Activated CD8-positive, alpha-beta T cell treated with anti-CD3 and anti-CD28 coated beads, Interleukin-2, amount 10 ng/mL, durations not matched to agents 7 days and 5 days (primary cell): Measurements from ENCODE around the gene MR1. TPM values are rescaled to one million over a fixed set of nuclear protein-coding genes. Genes with fewer than 3 reads are reported as not detected.

ENCODE experiments used
- ATAC-seq: fragments of 150-1000 bp; cut with Tn5 transposase; one replicate; pipeline ENCODE4 v1.10.0; 2021; ENCODE audit warnings: moderate library complexity
- CTCF ChIA-PET: fragments of 350-600 bp; sonication (Branson Sonifier 250); formaldehyde crosslinking; loops from one replicate; lab custom pipeline; 2021; ENCODE audit warnings: antibody characterized with exemption; lab: Charles Lee
- POLR2A ChIA-PET: fragments of 350-600 bp; sonication (Branson Sonifier 250); formaldehyde crosslinking; loops from one replicate; lab custom pipeline; 2021; ENCODE audit warnings: antibody characterized with exemption; lab: Charles Lee
- DNase-seq: peaks from one replicate; pipeline ENCODE4 v3.0.0-alpha.2; 2020
- H3K27ac Mint-ChIP-seq: one replicate; pipeline ENCODE4 v1.8.0; 2021; ENCODE audit warnings: mild to moderate bottlenecking, mixed read lengths
- H3K27me3 Mint-ChIP-seq: one replicate; pipeline ENCODE4 v1.8.0; 2021; ENCODE audit warnings: low read depth, mixed read lengths
- H3K36me3 Mint-ChIP-seq: one replicate; pipeline ENCODE4 v1.8.0; 2021; ENCODE audit warnings: low read depth, mixed read lengths
- H3K4me1 Mint-ChIP-seq: one replicate; pipeline ENCODE4 v1.8.0; 2021; ENCODE audit warnings: low read depth, mixed read lengths
- H3K4me3 Mint-ChIP-seq: one replicate; pipeline ENCODE4 v1.8.0; 2021; ENCODE audit warnings: mild to moderate bottlenecking, mixed read lengths
- H3K9me3 Mint-ChIP-seq: one replicate; pipeline ENCODE4 v1.8.0; 2022; ENCODE audit warnings: mixed read lengths; ENCODE audit not compliant: insufficient read depth
- total RNA-seq, 2 experiments: library from RNA; stranded (reverse); gene quantifications; one replicate each; pipeline ENCODE4 v1.2.3, GENCODE V29; 2021

Gene MR1
- 10 to 100 TPM; 27.9 to 29.3 TPM for total RNA-seq

- H3K9me3 Mint-ChIP-seq, result no peaks in the 10 kb centered on the region
- H3K27ac Mint-ChIP-seq, result peak within 1 kb of the TSS; percentile 97
- ATAC-seq (peak; percentile 97), DNase-seq (peak; percentile 71)
- no peaks in the 10 kb centered on the region for H3K27me3 Mint-ChIP-seq
- ChIA-PET POLR2A (interaction anchor here (0.6 to 3.8 kb wide), 15 partner anchors 9 to 1266 kb away, joined by 3 to 52 read pairs (median 5); partner anchors contain the start of genes IER5 and STX6), CTCF (interaction anchor here (1.1 to 13.3 kb wide), 9 partner anchors 9 to 152 kb away, joined by 3 to 206 read pairs (median 6); no protein-coding TSS in a partner anchor)
- peaks cover 55% of the 10 kb centered on the region for H3K4me1 Mint-ChIP-seq
- H3K4me3 Mint-ChIP-seq, result peak within 1 kb of the TSS; percentile 97
- peaks cover 25% of the 10 kb centered on the region for H3K36me3 Mint-ChIP-seq
Measured at GRCh38 chr1:181033799-181034451, at the start of gene MR1. MR1 (plus strand) TSS chr1:181033983; CDS start chr1:181034008, 25 bp downstream.

- no peak overlapping the region for H3K4me3 Mint-ChIP-seq
- H3K27me3 Mint-ChIP-seq, result no peaks in the 10 kb centered on the region
Measured at GRCh38 chr1:180988253-180988752, 45.5 kb upstream of the MR1 start.

DNA sequence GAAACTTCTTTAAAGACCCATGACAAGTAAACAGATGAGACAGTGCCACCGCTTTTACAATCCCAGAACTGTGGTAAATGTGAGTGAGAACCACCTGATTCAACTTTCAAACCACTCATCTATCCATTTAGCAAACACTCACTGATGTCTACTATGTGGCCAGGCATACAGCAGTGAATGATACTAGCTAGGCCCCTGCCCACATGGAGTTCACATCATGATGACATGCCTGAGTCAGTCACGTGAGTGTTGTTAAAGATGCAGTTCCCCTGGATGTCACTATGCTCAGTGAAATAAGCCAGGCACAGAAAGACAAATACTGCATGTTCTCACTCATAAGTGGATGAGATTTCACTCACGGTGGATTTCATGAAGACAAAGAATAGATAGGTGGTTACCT lies 39.5 kb upstream of the MR1 start:
- peaks cover 32% of the 10 kb centered on the region for H3K36me3 Mint-ChIP-seq
- DNase-seq (no peak), ATAC-seq (no peak)
- H3K4me1 Mint-ChIP-seq, result peaks cover 2% of the 10 kb centered on the region
- H3K27ac Mint-ChIP-seq, result no peak overlapping the region
- H3K27me3 Mint-ChIP-seq, result no peaks in the 10 kb centered on the region
- H3K4me3 Mint-ChIP-seq, result no peak overlapping the region
- CTCF ChIA-PET, result no interaction called here
- POLR2A ChIA-PET, result no interaction called here
- no peaks in the 10 kb centered on the region for H3K9me3 Mint-ChIP-seq

More at GRCh38 chr1:180988253-180988752, 45.5 kb upstream of the MR1 start:
- ChIA-PET CTCF (no interaction called here), POLR2A (interaction anchor here (0.9 kb wide), 1 partner anchor 33 kb away, joined by 4 read pairs; no protein-coding TSS in a partner anchor)
- DNase-seq (no peak), ATAC-seq (no peak)
- Mint-ChIP-seq H3K4me1 (no peaks in the 10 kb centered on the region), H3K36me3 (peaks cover 58% of the 10 kb centered on the region), H3K27ac (no peak overlapping the region), H3K9me3 (no peaks in the 10 kb centered on the region)

GRCh38 chr1:180997843-180998504 lies 35.8 kb upstream of the MR1 start:
- peaks cover 44% of the 10 kb centered on the region for H3K36me3 Mint-ChIP-seq
- CTCF ChIA-PET, result interaction anchor here (1.5 kb wide), 1 partner anchor 13 kb away, joined by 6 read pairs; no protein-coding TSS in a partner anchor
- H3K4me1 Mint-ChIP-seq, result peaks cover 9% of the 10 kb centered on the region
- no peak for DNase-seq
- POLR2A ChIA-PET, result no interaction called here
- no peaks in the 10 kb centered on the region for H3K27me3 Mint-ChIP-seq
- no peaks in the 10 kb centered on the region for H3K9me3 Mint-ChIP-seq
- no peak for ATAC-seq
- H3K27ac Mint-ChIP-seq, result no peak overlapping the region
- H3K4me3 Mint-ChIP-seq, result no peak overlapping the region

DNA sequence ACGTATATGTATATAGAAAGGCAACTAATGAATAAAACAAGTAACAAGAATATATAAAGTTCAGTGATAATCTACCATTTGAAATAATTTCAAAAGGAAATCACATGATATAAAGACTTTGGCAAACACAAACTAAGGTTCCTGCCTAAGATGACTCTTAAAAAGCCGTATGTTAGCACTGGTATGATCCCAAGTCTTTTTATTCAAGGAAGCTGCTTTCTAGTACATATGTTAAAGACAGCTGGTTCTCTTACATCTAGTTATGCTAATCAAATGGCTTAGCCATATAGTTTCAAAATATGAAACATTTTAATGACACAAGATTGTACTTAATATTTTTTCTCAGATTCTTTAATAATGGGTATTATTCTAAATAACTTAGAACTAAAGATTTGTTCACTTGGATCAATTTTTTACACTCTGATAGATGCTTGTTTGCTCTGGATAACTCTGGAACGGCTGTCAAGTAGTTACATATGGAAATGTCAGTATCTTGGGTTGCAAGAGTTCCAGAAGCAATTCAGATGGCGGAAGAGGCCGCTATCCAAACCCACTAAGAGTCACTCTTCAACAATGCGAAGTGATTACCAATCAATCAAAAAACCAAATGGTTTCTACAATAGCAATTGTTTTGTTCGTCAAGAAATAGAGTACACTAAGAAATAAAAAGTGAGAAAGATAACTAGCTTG lies 32.5 kb upstream of the MR1 start:
- Mint-ChIP-seq H3K9me3 (no peaks in the 10 kb centered on the region), H3K27me3 (no peaks in the 10 kb centered on the region), H3K4me3 (no peak overlapping the region), H3K36me3 (peaks cover 58% of the 10 kb centered on the region), H3K4me1 (peaks cover 12% of the 10 kb centered on the region), H3K27ac (no peak overlapping the region)
- ATAC-seq, result no peak
- DNase-seq, result no peak
- ChIA-PET POLR2A (no interaction called here), CTCF (interaction anchor here (2.1 kb wide), 1 partner anchor 120 kb away, joined by 4 read pairs; no protein-coding TSS in a partner anchor)

- Mint-ChIP-seq H3K36me3 (peaks cover 58% of the 10 kb centered on the region), H3K4me3 (no peak overlapping the region), H3K9me3 (no peaks in the 10 kb centered on the region), H3K4me1 (peaks cover 12% of the 10 kb centered on the region), H3K27ac (no peak overlapping the region), H3K27me3 (no peaks in the 10 kb centered on the region)
- ATAC-seq (no peak), DNase-seq (no peak)
- POLR2A ChIA-PET, result interaction anchor here (1.3 kb wide), 1 partner anchor 19 kb away, joined by 6 read pairs; no protein-coding TSS in a partner anchor
- CTCF ChIA-PET, result interaction anchor here (2.1 kb wide), 1 partner anchor 121 kb away, joined by 4 read pairs; no protein-coding TSS in a partner anchor
Measured at GRCh38 chr1:181002582-181003172, 31.1 kb upstream of the MR1 start.

DNA sequence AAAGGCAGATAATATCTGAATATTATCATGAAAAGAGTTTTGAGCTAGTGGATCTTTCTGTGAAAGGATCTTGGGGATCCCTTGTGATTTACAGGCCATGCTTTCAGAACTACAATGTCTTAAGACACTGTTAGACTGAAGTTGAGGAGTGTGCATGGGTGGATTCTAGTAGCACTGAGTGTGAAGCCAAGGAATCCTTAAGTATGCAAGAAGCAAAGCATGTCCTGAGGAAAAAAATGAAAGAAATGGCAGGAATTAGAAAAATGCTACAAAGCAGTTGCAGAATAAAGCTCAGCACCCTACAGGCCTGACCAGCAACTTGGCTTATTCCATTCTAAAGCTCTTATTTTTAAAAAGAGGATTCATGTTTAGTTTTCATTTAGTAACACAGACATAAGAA lies 23.0 kb upstream of the MR1 start:
- no peak for ATAC-seq
- Mint-ChIP-seq H3K4me3 (no peak overlapping the region), H3K36me3 (peaks cover 18% of the 10 kb centered on the region), H3K4me1 (peaks cover 23% of the 10 kb centered on the region), H3K27me3 (no peaks in the 10 kb centered on the region), H3K27ac (no peak overlapping the region), H3K9me3 (no peaks in the 10 kb centered on the region)
- no peak for DNase-seq
- CTCF ChIA-PET, result interaction anchor here (0.7 to 2.2 kb wide), 4 partner anchors 8 to 155 kb away, joined by 3 to 7 read pairs (median 3); no protein-coding TSS in a partner anchor
- POLR2A ChIA-PET, result interaction anchor here (0.7 kb wide), 1 partner anchor 8 kb away, joined by 3 read pairs; no protein-coding TSS in a partner anchor

DNA sequence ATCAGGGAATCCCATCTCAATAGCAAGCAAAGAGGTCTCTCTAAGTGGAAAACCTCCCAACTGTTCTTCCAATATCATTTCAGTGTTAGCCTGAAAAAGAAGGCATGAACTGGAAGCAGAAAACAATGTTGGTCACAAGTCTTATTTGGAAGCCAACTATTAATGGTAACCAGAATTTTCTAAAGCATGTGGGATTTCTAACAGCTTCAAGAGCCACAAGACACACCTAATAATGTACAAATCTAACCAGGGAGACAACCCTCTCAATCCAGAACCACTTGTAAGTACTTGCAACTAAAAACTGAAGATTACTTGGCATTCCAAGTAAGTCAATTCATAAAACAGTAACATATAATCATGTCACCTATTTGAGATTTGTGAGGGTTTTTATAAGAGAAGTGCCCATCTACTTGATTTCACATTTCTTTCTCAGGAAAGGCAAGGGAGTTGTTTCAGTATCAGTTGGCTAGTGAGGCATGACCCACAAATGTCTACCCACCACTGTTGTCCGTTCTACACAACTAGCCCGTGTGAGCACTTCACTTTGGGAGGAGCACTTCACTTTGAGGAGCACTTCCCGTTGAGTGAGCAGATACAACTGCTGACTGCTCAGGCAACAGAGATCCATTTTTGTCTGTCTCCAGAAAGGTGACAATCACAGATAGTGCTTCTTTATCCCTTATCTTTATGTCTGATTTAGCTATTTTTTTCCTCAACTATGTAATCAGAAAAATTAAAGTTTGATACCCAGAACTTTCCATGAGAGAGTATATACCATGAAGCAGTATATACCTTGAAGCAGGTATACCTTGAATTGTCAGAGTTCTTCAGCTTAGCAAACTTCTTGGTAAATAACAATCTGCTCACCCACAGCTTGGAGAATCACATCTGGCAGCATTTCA lies 22.2 kb upstream of the MR1 start:
- Mint-ChIP-seq H3K4me1 (peaks cover 23% of the 10 kb centered on the region), H3K4me3 (no peak overlapping the region), H3K9me3 (no peaks in the 10 kb centered on the region), H3K27ac (no peak overlapping the region), H3K27me3 (no peaks in the 10 kb centered on the region), H3K36me3 (peaks cover 18% of the 10 kb centered on the region)
- ChIA-PET CTCF (interaction anchor here (0.7 to 2.2 kb wide), 4 partner anchors 8 to 154 kb away, joined by 3 to 7 read pairs (median 3); no protein-coding TSS in a partner anchor), POLR2A (interaction anchor here (0.7 kb wide), 1 partner anchor 7 kb away, joined by 3 read pairs; no protein-coding TSS in a partner anchor)
- no peak for ATAC-seq
- DNase-seq, result no peak

DNA sequence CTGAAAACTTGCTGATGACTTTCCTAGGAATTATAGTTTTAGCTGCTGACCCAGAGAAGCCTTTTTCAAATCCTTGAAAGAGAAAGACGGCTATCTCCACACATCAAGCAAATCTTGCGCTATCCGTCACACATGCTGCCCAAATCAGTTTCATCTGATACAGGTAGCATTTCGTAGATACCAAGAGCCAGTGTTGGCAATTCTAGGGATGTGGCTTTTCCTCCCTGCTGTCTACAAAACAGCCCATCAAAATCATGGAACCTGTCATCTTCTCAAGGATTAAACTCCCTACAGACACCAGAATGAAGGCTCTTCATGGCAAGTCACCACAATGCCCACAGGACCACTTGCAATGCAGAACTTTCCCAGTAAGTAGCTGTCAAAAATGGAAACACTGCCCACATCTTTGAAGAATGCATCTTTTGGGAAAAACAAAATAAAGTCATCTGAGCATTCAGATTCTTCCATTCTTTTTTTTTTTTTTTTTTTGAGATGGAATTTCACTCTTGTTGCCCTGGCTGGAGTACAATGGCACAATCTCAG lies 21.5 kb upstream of the MR1 start:
- CTCF ChIA-PET, result no interaction called here
- ATAC-seq (no peak), DNase-seq (no peak)
- H3K4me3 Mint-ChIP-seq, result no peak overlapping the region
- peaks cover 18% of the 10 kb centered on the region for H3K36me3 Mint-ChIP-seq
- H3K4me1 Mint-ChIP-seq, result peaks cover 23% of the 10 kb centered on the region
- POLR2A ChIA-PET, result interaction anchor here (0.9 kb wide), 1 partner anchor 10 kb away, joined by 3 read pairs; the partner anchor contains the start of gene STX6
- H3K27ac Mint-ChIP-seq, result no peak overlapping the region
- no peaks in the 10 kb centered on the region for H3K27me3 Mint-ChIP-seq
- no peaks in the 10 kb centered on the region for H3K9me3 Mint-ChIP-seq

DNA sequence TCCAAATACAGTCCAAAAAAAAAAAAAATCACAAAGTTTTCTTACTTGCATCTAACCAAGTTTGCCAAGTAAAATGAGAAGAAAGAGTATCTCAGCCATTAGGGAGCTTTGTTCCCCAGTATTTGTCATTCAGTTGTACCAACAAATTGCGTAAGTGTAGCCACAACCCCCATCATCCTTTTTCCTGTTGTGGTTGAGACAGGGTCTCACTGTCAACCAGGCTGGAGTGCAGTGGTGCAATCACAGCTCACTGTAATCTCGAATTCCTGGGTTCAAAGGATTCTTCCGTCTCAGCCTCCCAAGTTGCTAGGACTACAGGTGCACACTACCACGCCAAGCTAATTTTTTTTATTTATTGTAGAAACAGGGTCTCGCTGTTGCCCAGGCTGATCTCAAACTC lies 20.6 kb upstream of the MR1 start:
- H3K36me3 Mint-ChIP-seq, result peaks cover 25% of the 10 kb centered on the region
- no peaks in the 10 kb centered on the region for H3K9me3 Mint-ChIP-seq
- DNase-seq (no peak), ATAC-seq (peak; percentile 57)
- peaks cover 28% of the 10 kb centered on the region for H3K4me1 Mint-ChIP-seq
- H3K27me3 Mint-ChIP-seq, result no peaks in the 10 kb centered on the region
- POLR2A ChIA-PET, result interaction anchor here (0.7 to 0.9 kb wide), 3 partner anchors 9 to 77 kb away, joined by 3 read pairs; partner anchors contain the start of genes IER5 and STX6
- no peak overlapping the region for H3K27ac Mint-ChIP-seq
- no peak overlapping the region for H3K4me3 Mint-ChIP-seq
- CTCF ChIA-PET, result no interaction called here
